Progenitor cell of endocrine pancreas (in vitro differentiated cells): ENCODE measurements around the gene RS1. TPM values are rescaled to one million over a fixed set of nuclear protein-coding genes. Genes with fewer than 3 reads are reported as not detected.

Experiments
- DNase-seq: peaks from one replicate; pipeline ENCODE4 v3.0.0; 2021; ENCODE audit warnings: low spot score; ENCODE audit not compliant: unreplicated experiment
- H3K27ac Mint-ChIP-seq: 2 replicates; pipeline ENCODE4 v1.8.0; 2021; ENCODE audit warnings: mild to moderate bottlenecking, moderate library complexity, mixed read lengths
- H3K27me3 Mint-ChIP-seq: 2 replicates; pipeline ENCODE4 v1.8.0; 2021; ENCODE audit warnings: mixed read lengths
- H3K36me3 Mint-ChIP-seq: 2 replicates; pipeline ENCODE4 v1.8.0; 2022; ENCODE audit warnings: mixed read lengths; ENCODE audit not compliant: insufficient read depth
- H3K4me1 Mint-ChIP-seq: 2 replicates; pipeline ENCODE4 v1.8.0; 2021; ENCODE audit warnings: low read depth, mixed read lengths
- H3K4me3 Mint-ChIP-seq: 2 replicates; pipeline ENCODE4 v1.8.0; 2021; ENCODE audit warnings: low read depth, mild to moderate bottlenecking, moderate library complexity, mixed read lengths
- H3K9me3 Mint-ChIP-seq: 2 replicates; pipeline ENCODE4 v1.8.0; 2021; ENCODE audit warnings: low read depth, mixed read lengths
- CTCF ChIP-seq: fragments of 200-600 bp; sonication (generic); IDR thresholded peaks from one replicate; pipeline ENCODE4 v1.5.0; 2021; ENCODE audit warnings: antibody characterized with exemption, mild to moderate bottlenecking; ENCODE audit not compliant: unreplicated experiment
- total RNA-seq: library from RNA; stranded (reverse); gene quantifications from 2 replicates; pipeline ENCODE4 v1.2.1, GENCODE V29; 2021

Gene RS1
- total RNA-seq, 1 donor from 2014 or later: not detected

- no peaks in the 10 kb centered on the region for H3K27me3 Mint-ChIP-seq
- peaks cover 6% of the 10 kb centered on the region for H3K36me3 Mint-ChIP-seq
- no peak for TF ChIP-seq CTCF
- no peak overlapping the region for H3K4me3 Mint-ChIP-seq
- DNase-seq: no peak
- peaks cover 4% of the 10 kb centered on the region for H3K4me1 Mint-ChIP-seq
- no peak overlapping the region for H3K27ac Mint-ChIP-seq
- peaks cover 27% of the 10 kb centered on the region for H3K9me3 Mint-ChIP-seq
Measured at GRCh38 chrX:18640686-18641085, 31.2 kb downstream of the RS1 start.

- peaks cover 4% of the 10 kb centered on the region for H3K4me1 Mint-ChIP-seq
- no peak overlapping the region for H3K4me3 Mint-ChIP-seq
- no peak for TF ChIP-seq CTCF
- H3K36me3 Mint-ChIP-seq: peaks cover 17% of the 10 kb centered on the region
- H3K27me3 Mint-ChIP-seq: no peaks in the 10 kb centered on the region
- no peak overlapping the region for H3K27ac Mint-ChIP-seq
- H3K9me3 Mint-ChIP-seq: peaks cover 23% of the 10 kb centered on the region
- no peak for DNase-seq
Measured at GRCh38 chrX:18639280-18639679, 32.6 kb downstream of the RS1 start.

GRCh38 chrX:18638398-18638797 is 33.5 kb downstream of the RS1 start:
- no peaks in the 10 kb centered on the region for H3K27me3 Mint-ChIP-seq
- no peak for TF ChIP-seq CTCF
- peaks cover 20% of the 10 kb centered on the region for H3K9me3 Mint-ChIP-seq
- peaks cover 25% of the 10 kb centered on the region for H3K36me3 Mint-ChIP-seq
- H3K27ac Mint-ChIP-seq: no peak overlapping the region
- H3K4me1 Mint-ChIP-seq: no peaks in the 10 kb centered on the region
- H3K4me3 Mint-ChIP-seq: no peak overlapping the region
- no peak for DNase-seq

- H3K27me3 Mint-ChIP-seq: no peaks in the 10 kb centered on the region
- peaks cover 13% of the 10 kb centered on the region for H3K9me3 Mint-ChIP-seq
- H3K4me3 Mint-ChIP-seq: no peak overlapping the region
- no peak for TF ChIP-seq CTCF
- no peak for DNase-seq
- peaks cover 7% of the 10 kb centered on the region for H3K4me1 Mint-ChIP-seq
- H3K36me3 Mint-ChIP-seq: peaks cover 40% of the 10 kb centered on the region
- H3K27ac Mint-ChIP-seq: no peak overlapping the region
Measured at GRCh38 chrX:18630934-18631333, 41.0 kb downstream of the RS1 start.

- DNase-seq: no peak
- H3K4me1 Mint-ChIP-seq: peaks cover 33% of the 10 kb centered on the region
- peak overlapping the region; percentile 48 for H3K4me3 Mint-ChIP-seq
- peaks cover 13% of the 10 kb centered on the region for H3K36me3 Mint-ChIP-seq
- peak overlapping the region; percentile 88 for H3K27ac Mint-ChIP-seq
- no peaks in the 10 kb centered on the region for H3K27me3 Mint-ChIP-seq
- peaks cover 9% of the 10 kb centered on the region for H3K9me3 Mint-ChIP-seq
- no peak for TF ChIP-seq CTCF
Measured at GRCh38 chrX:18624599-18624998, 47.3 kb downstream of the RS1 start.
